ENCODE results near the gene SIX4.

SIX4 gene

GRCh38 chr14:60744566-60744965, 20.4 kb upstream of the SIX4 start:
- TF ChIP-seq POU6F1 (CRISPR knock-in tag; IDR thresholded peaks at IDR 0.05; ENCODE audit: borderline replicate concordance, low read depth) (no peak), RARB (CRISPR knock-in tag; IDR thresholded peaks at IDR 0.05) (no peak), ZNF70 (CRISPR knock-in tag; IDR thresholded peaks at IDR 0.05) (no peak), BACH2 (CRISPR knock-in tag; IDR thresholded peaks at IDR 0.05; ENCODE audit: borderline replicate concordance) (no peak), GLIS3 (CRISPR knock-in tag; IDR thresholded peaks at IDR 0.05) (no peak), SNAI2 (CRISPR knock-in tag; IDR thresholded peaks at IDR 0.05) (no peak), OSR1 (CRISPR knock-in tag; IDR thresholded peaks at IDR 0.05) (no peak), TCF4 (CRISPR knock-in tag; IDR thresholded peaks at IDR 0.05; ENCODE audit: borderline replicate concordance) (no peak), ZFP30 (CRISPR knock-in tag; IDR thresholded peaks at IDR 0.05) (no peak), ZNF8 (CRISPR knock-in tag; IDR thresholded peaks at IDR 0.05) (no peak), ARNTL (CRISPR knock-in tag; IDR thresholded peaks at IDR 0.05; ENCODE audit: borderline replicate concordance, low read depth) (no peak), ISL1 (CRISPR knock-in tag; IDR thresholded peaks at IDR 0.05) (no peak), ZNF565 (CRISPR knock-in tag; conservative IDR thresholded peaks at IDR 0.05; ENCODE audit: low read depth) (no peak), ZFP3 (CRISPR knock-in tag; IDR thresholded peaks at IDR 0.05) (no peak)
- ATAC-seq = no peak

- TF ChIP-seq GLIS3 (CRISPR knock-in tag; IDR thresholded peaks at IDR 0.05) (no peak), ZNF8 (CRISPR knock-in tag; IDR thresholded peaks at IDR 0.05) (no peak), RARB (CRISPR knock-in tag; IDR thresholded peaks at IDR 0.05) (no peak), POU6F1 (CRISPR knock-in tag; IDR thresholded peaks at IDR 0.05; ENCODE audit: borderline replicate concordance, low read depth) (no peak), PATZ1 (CRISPR knock-in tag; IDR thresholded peaks at IDR 0.05; ENCODE audit: borderline replicate concordance) (no peak), OSR1 (CRISPR knock-in tag; IDR thresholded peaks at IDR 0.05) (no peak), ISL1 (CRISPR knock-in tag; IDR thresholded peaks at IDR 0.05) (no peak), ZFP30 (CRISPR knock-in tag; IDR thresholded peaks at IDR 0.05) (no peak), CSDC2 (CRISPR knock-in tag; IDR thresholded peaks at IDR 0.05) (no peak), ESRRG (CRISPR knock-in tag; IDR thresholded peaks at IDR 0.05) (no peak), TSHZ2 (CRISPR knock-in tag; IDR thresholded peaks at IDR 0.05) (no peak), ZNF70 (CRISPR knock-in tag; IDR thresholded peaks at IDR 0.05) (no peak), CREB5 (CRISPR knock-in tag; IDR thresholded peaks at IDR 0.05; ENCODE audit: low read depth) (no peak), ZFP3 (CRISPR knock-in tag; IDR thresholded peaks at IDR 0.05) (no peak)
- ATAC-seq = no peak
These were observed 14.8 kb upstream of the SIX4 start for GRCh38 chr14:60738843-60739508.

DNA sequence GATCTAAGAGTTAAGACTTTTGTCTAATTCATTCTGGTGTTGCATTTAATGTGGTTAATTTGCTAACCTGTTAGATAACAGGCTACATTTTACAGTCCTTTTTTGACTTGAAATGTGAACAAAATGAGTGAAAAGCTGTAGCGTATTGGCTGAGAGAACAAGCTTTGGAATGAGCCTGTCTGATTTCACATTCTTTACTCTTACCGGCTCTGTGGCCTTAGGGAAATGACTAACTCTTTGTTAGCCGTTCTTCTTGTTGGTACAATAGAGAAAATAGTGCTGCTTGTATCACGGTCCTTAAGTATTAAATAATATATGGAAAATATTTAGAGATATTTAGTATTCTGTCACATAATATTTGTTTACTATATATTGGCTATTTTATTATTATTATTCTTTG, 12.3 kb upstream of the SIX4 start:
- ATAC-seq = peak; percentile 70
- TF ChIP-seq RARB (CRISPR knock-in tag; IDR thresholded peaks at IDR 0.05) = no peak
- TF ChIP-seq ZNF565 (CRISPR knock-in tag; conservative IDR thresholded peaks at IDR 0.05; ENCODE audit: low read depth) = no peak
- TF ChIP-seq, protein P1, sequence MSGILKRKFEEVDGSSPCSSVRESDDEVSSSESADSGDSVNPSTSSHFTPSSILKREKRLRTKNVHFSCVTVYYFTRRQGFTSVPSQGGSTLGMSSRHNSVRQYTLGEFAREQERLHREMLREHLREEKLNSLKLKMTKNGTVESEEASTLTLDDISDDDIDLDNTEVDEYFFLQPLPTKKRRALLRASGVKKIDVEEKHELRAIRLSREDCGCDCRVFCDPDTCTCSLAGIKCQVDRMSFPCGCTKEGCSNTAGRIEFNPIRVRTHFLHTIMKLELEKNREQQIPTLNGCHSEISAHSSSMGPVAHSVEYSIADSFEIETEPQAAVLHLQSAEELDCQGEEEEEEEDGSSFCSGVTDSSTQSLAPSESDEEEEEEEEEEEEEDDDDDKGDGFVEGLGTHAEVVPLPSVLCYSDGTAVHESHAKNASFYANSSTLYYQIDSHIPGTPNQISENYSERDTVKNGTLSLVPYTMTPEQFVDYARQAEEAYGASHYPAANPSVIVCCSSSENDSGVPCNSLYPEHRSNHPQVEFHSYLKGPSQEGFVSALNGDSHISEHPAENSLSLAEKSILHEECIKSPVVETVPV (CRISPR knock-in tag; IDR thresholded peaks at IDR 0.05) = no peak
- no peak for TF ChIP-seq TCF4 (CRISPR knock-in tag; IDR thresholded peaks at IDR 0.05; ENCODE audit: borderline replicate concordance)
- no peak for TF ChIP-seq GLIS3 (CRISPR knock-in tag; IDR thresholded peaks at IDR 0.05)
- no peak for TF ChIP-seq ZNF70 (CRISPR knock-in tag; IDR thresholded peaks at IDR 0.05)
- TF ChIP-seq ISL1 (CRISPR knock-in tag; IDR thresholded peaks at IDR 0.05) = no peak
- TF ChIP-seq ESRRG (CRISPR knock-in tag; IDR thresholded peaks at IDR 0.05) = no peak
- no peak for TF ChIP-seq TSHZ2 (CRISPR knock-in tag; IDR thresholded peaks at IDR 0.05)
- TF ChIP-seq BACH2 (CRISPR knock-in tag; IDR thresholded peaks at IDR 0.05; ENCODE audit: borderline replicate concordance) = no peak
- no peak for TF ChIP-seq SNAI2 (CRISPR knock-in tag; IDR thresholded peaks at IDR 0.05)
- no peak for TF ChIP-seq TOX (CRISPR knock-in tag; IDR thresholded peaks at IDR 0.05; ENCODE audit: borderline replicate concordance)
- TF ChIP-seq OSR1 (CRISPR knock-in tag; IDR thresholded peaks at IDR 0.05) = no peak
- no peak for TF ChIP-seq CSDC2 (CRISPR knock-in tag; IDR thresholded peaks at IDR 0.05)
- no peak for TF ChIP-seq ZNF8 (CRISPR knock-in tag; IDR thresholded peaks at IDR 0.05)
